Measurements from ENCODE around the gene IPP.

- TF ChIP-seq FOSL2 (IDR thresholded peaks at IDR 0.05; ENCODE audit: borderline replicate concordance, low read depth), result no peak
- TF ChIP-seq GATA2 (CRISPR knock-in tag; IDR thresholded peaks at IDR 0.05), result no peak
- no peak for TF ChIP-seq RFX5 (IDR thresholded peaks at IDR 0.05; ENCODE audit: low read length)
- TF ChIP-seq SIN3A (IDR thresholded peaks at IDR 0.05; ENCODE audit: borderline replicate concordance, low read depth, low read length), result no peak
- no peak for TF ChIP-seq MXI1 (IDR thresholded peaks at IDR 0.05; ENCODE audit: low read depth, low read length)
- TF ChIP-seq, protein P1, sequence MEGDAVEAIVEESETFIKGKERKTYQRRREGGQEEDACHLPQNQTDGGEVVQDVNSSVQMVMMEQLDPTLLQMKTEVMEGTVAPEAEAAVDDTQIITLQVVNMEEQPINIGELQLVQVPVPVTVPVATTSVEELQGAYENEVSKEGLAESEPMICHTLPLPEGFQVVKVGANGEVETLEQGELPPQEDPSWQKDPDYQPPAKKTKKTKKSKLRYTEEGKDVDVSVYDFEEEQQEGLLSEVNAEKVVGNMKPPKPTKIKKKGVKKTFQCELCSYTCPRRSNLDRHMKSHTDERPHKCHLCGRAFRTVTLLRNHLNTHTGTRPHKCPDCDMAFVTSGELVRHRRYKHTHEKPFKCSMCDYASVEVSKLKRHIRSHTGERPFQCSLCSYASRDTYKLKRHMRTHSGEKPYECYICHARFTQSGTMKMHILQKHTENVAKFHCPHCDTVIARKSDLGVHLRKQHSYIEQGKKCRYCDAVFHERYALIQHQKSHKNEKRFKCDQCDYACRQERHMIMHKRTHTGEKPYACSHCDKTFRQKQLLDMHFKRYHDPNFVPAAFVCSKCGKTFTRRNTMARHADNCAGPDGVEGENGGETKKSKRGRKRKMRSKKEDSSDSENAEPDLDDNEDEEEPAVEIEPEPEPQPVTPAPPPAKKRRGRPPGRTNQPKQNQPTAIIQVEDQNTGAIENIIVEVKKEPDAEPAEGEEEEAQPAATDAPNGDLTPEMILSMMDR (IDR thresholded peaks at IDR 0.05), result no peak
- no peak for TF ChIP-seq POLR2AphosphoS5 (IDR thresholded peaks at IDR 0.05; ENCODE audit: low read depth, low read length)
- TF ChIP-seq, protein P2, sequence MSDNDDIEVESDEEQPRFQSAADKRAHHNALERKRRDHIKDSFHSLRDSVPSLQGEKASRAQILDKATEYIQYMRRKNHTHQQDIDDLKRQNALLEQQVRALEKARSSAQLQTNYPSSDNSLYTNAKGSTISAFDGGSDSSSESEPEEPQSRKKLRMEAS (IDR thresholded peaks at IDR 0.05; ENCODE audit: low read depth), result no peak
- no peak for TF ChIP-seq USF2 (IDR thresholded peaks at IDR 0.05; ENCODE audit: borderline replicate concordance, low read depth, low read length)
- TF ChIP-seq NFIC (IDR thresholded peaks at IDR 0.05; ENCODE audit: borderline replicate concordance), result no peak
- no peak for TF ChIP-seq EP300 (IDR thresholded peaks at IDR 0.05; ENCODE audit: borderline replicate concordance in 1 of 2, low read depth in 1 of 2, low read length in 1 of 2)
- TF ChIP-seq SMC3 (IDR thresholded peaks at IDR 0.05; ENCODE audit: low read depth, low read length), result no peak
- no peak for TF ChIP-seq RCOR1 (IDR thresholded peaks at IDR 0.05; ENCODE audit: low read length)
Measured at GRCh38 chr1:45772971-45773370, 22.5 kb upstream of the IPP start.
